ENCODE results near the gene CHD9.

DNA sequence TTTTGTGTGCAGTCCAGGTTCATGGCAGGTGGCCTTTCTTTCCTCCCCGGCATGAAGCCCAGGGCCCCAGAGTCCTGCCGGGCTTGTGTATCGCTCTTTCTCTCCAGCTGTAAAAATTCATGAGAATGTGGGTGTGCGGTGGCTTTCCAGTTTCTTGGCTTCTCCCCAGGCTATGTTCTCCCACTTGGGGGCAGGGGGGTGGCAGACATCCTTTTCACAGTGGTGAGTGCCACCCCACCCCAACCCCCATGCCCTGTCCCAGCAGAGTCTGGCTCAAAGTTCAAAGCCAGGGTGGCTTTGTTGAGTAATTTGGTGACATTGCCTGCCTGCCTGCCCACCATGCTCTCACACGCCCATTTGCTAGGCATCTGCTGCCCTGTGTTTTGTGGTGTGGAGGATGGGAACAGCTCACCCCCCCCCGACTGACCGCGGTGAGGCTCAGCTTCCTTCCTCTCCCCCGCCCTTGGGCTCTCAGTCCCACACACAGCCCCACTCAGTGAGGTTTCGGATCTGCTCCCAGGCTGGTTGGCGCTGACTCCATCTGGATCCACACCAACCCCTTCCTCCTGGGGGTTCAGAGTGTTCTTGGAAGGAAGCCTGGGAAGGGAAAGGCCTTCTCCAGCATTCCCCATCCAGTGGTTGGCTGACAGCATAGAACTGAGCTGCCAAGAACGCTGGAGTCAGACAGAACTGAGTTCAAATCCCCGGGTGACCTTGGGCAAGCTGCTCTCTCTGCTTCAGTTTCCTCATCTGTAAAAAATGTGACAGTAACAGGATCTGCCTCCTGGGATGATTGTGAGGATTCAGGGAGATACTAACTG is 36.0 kb downstream of the CHD9 start:
- TF ChIP-seq, protein P1, sequence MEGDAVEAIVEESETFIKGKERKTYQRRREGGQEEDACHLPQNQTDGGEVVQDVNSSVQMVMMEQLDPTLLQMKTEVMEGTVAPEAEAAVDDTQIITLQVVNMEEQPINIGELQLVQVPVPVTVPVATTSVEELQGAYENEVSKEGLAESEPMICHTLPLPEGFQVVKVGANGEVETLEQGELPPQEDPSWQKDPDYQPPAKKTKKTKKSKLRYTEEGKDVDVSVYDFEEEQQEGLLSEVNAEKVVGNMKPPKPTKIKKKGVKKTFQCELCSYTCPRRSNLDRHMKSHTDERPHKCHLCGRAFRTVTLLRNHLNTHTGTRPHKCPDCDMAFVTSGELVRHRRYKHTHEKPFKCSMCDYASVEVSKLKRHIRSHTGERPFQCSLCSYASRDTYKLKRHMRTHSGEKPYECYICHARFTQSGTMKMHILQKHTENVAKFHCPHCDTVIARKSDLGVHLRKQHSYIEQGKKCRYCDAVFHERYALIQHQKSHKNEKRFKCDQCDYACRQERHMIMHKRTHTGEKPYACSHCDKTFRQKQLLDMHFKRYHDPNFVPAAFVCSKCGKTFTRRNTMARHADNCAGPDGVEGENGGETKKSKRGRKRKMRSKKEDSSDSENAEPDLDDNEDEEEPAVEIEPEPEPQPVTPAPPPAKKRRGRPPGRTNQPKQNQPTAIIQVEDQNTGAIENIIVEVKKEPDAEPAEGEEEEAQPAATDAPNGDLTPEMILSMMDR (IDR thresholded peaks at IDR 0.05 in 4 of 5, conservative IDR thresholded peaks at IDR 0.05 in 1 of 5) = no peak
- peak in 1 of 2 donors; percentile 8 for TF ChIP-seq POLR2A (IDR thresholded peaks at IDR 0.05)

Measured in gastrocnemius medialis (tissue), 4 donors.